LNCAP (cell line): ENCODE measurements around the gene FBXL2.

Experiments
- CTCF ChIP-seq: fragments of 450-650 bp; IDR thresholded peaks from 2 replicates; pipeline ENCODE4 v1.5.1; 2017; ENCODE audit warnings: mild to moderate bottlenecking

FBXL2 gene

GRCh38 chr3:33238923-33239322, 38.3 kb upstream of the FBXL2 start:
- no peak for TF ChIP-seq CTCF

- TF ChIP-seq CTCF: no peak
Measured at GRCh38 chr3:33240261-33240660, 37.0 kb upstream of the FBXL2 start.

GRCh38 chr3:33246786-33247185, 30.5 kb upstream of the FBXL2 start:
- TF ChIP-seq CTCF: no peak

- no peak for TF ChIP-seq CTCF
Measured at GRCh38 chr3:33250712-33251111, 26.5 kb upstream of the FBXL2 start.

GRCh38 chr3:33256249-33256648, 21.0 kb upstream of the FBXL2 start:
- TF ChIP-seq CTCF: no peak

- no peak for TF ChIP-seq CTCF
Measured at GRCh38 chr3:33260104-33260503, 17.1 kb upstream of the FBXL2 start.

GRCh38 chr3:33269385-33269784, 7.9 kb upstream of the FBXL2 start:
- TF ChIP-seq CTCF: no peak

GRCh38 chr3:33271324-33271723, 5.9 kb upstream of the FBXL2 start:
- no peak for TF ChIP-seq CTCF
